Suppressor macrophage (primary cell): Measurements from ENCODE around the gene OR4S1.
"Not testable (repeated sequence)": the region's sequence is repeated elsewhere in the genome, so short reads cannot be mapped to it uniquely, and the experiment has no call there.

Experiments
- DNase-seq, 4 experiments: peaks; one replicate each; pipeline ENCODE4 v3.0.0-alpha.2; 2020 to 2022
- total RNA-seq, 17 experiments: gene quantifications; one replicate each; lab custom pipeline; 2026; ENCODE audit warnings: mixed read lengths in 6 of 17, inconsistent platforms in 3 of 17; lab: John Stamatoyannopoulos, UW

The OR4S1 gene, protein sequence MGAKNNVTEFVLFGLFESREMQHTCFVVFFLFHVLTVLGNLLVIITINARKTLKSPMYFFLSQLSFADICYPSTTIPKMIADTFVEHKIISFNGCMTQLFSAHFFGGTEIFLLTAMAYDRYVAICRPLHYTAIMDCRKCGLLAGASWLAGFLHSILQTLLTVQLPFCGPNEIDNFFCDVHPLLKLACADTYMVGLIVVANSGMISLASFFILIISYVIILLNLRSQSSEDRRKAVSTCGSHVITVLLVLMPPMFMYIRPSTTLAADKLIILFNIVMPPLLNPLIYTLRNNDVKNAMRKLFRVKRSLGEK
- total RNA-seq = 0 to 0.33 (median 0) reads per million in 17 experiments

DNA sequence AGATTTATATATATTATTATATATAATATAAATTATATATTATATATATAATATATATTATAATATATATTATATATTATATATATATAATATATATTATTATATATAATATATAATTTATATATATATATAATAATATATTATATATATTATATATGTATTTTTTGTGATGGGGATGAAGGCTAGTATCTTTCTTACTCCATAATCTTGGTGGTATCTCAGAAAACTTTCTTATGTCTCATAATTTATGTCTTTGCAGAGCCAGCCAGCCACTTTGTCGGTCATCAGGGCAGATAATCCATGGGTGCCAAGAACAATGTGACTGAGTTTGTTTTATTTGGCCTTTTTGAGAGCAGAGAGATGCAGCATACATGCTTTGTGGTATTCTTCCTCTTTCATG, at the start of gene OR4S1:
TSS of gene OR4S1 (plus strand) at position 301 of the 400 bp plus-strand sequence. CDS start at position 301, 0 bp downstream.
- DNase-seq = no peak

DNA sequence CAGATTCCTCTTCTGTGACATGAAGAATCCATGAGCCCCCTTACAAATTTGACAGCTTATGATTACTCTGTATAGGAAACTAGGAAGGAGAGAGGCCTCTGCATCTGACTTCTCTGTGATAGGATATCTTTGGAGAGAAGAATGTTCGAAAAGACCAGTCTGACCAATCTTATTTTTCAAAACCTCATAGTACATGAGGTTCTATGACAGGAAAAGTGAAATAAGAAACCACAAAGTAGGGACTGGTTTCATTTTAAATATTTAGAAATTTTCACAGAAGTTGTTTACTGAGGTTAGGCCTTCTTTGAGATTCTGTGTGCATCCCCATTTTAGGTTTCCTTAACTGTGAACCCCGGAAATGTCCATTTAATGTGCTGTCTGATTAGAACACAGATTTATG, 44.4 kb upstream of the OR4S1 start:
- no peak for DNase-seq

DNA sequence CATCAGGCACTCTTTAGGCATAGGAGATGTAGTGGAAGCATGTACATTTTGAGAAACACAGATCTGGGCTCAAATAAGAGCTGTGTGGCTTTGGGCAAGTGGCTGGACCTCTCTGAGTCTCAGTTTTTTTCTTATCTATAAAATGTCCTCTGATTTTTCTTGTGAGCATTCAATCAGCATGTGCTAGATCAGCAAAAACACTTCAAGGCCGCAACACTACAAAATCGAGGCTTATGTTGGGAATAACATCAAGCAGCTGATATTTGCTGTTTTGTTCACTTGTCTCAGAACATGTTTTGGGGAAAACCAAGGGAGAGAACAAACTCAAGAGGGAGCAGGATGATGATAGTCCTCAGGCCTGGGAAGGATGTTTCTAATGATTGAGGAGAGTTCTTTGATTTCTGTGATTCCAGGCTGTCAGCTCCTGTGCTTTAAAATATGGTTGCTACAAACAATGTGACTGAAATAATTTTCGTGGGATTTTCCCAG, 42.6 kb upstream of the OR4S1 start, which contains the start of gene OR4X1:
TSS of gene OR4X1 (plus strand) at position 439 of the 489 bp plus-strand sequence. CDS start at position 439, 0 bp downstream.
- DNase-seq = no peak

DNA sequence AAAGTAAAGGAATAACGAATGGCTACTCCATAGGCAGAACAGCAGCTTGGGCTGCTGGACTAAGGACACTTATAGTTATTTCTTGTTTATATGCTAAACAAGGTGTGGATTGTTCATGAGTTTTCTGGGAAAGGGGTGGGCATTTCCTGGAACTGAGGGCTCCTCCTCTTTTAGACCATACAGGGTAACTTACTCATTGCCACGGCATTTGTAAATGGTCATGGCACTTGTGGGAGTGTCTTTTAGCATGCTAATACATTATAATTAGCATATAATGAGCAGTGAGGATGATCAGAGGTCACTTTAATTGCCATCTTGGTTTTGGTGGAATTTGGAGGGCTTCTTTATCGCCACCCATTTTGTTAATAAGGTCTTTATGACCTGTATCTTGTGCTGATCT, 35.4 kb upstream of the OR4S1 start:
- DNase-seq = no peak

DNA sequence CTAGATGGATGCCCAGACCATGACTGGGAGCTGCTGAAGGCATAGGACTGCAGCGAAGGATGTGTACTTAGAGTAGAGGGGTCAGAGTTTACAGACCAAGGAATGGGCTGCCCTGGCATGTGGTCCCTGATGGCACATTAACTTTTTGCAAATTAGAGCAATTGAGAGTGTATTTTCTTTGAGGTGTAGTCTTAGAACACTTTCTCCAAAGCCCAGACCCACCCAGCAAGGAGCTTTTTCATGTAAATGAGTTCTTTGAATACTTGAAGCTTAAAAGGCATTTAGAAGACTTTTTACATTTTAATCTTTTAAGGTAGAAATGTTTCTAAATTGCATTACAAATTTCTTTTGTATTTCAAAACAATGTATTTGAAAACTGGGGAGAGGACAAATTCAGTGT, 33.4 kb upstream of the OR4S1 start:
- DNase-seq = no peak

DNA sequence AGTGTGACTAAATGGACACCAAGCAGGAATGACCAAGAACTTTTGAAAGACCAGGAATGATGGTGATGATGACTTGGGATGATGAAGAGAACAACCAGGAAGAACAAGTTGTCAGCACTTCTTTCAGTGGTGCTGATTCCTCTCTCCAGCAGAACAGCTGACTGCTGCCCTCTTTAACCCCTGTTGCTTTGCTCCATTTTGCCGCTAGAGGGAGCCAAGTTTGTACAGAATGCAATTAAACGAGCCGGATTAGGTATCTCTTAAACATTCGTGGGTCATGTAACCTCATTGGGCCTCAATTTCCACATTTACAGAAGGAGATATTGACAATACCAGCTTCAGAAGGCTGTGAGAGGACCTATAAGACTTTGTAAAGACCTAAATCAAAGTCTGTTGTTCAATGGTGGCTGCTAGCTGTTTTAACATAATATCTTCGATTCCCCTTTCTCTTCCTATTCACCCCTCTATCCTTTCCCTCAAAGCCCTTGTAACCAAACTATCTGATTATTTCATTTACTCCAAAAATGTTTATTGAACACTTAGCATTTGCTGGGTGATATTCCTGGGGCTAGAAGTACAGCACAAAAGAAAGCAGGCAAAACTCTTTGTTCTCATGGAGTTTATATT, 1.9 kb downstream of the OR4S1 start:
- peak; percentile 69 to 82 (median 79) for DNase-seq

DNA sequence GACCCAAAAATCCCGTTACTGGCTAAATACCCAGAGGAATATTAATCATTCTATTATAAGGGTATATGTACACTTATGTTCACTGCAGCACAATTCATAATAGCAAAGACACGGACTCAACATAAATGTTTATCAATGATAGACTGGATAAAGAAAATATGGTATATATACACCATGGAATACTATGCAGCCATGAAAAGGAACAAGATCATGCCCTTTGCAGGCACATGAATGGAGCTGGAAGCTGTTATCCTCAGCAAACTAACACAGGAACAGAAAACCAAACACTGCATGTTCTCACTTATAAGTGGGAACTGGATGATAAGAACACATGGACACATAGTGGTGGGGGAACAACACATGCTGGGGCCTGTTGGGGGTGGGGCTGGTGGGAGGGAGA, 7.6 kb downstream of the OR4S1 start:
- DNase-seq = not testable (repeated sequence)

DNA sequence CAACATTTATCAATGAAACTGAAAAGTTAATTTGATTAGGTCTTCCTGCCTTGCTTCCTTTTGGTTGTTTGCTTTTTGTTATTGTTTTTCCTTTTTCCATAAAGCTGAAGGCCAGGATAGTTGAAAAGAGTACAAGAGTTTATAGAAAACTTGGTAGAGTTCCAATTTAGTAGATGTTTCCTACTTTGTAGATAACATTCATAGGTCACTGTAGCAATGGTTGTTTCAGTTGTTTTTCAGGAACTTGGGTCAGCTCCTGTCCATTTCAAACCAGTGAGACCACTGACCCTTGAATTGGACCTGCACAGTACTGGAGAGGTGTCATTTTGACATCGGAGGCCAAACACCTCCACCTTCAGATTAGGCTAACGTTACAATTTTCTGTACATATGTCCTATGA, 13.8 kb downstream of the OR4S1 start:
- not testable (repeated sequence) for DNase-seq

DNA sequence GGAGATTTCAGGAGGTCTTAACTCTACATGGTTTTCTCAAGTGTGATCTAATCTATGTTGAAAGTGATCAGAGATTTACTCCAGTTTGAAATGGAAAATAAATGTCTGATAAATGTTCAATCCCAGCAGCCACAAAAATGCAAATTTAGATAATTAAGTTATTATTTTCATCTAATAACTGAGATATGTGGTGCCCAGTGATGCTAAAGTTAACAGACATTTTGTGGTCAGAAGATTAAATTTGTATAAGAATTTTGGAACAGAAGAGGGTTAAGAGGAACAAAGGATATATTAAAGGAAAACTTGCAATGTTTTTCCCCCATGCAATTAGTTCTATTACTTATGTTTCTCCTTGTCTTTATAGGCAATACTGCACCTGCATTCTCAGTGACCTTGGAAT, 18.6 kb downstream of the OR4S1 start, which contains the start of gene OR4C3:
TSS of gene OR4C3 (plus strand) at position 301 of the 400 bp plus-strand sequence. CDS start 102 bp downstream, outside the sequence.
- DNase-seq = not testable (repeated sequence)

DNA sequence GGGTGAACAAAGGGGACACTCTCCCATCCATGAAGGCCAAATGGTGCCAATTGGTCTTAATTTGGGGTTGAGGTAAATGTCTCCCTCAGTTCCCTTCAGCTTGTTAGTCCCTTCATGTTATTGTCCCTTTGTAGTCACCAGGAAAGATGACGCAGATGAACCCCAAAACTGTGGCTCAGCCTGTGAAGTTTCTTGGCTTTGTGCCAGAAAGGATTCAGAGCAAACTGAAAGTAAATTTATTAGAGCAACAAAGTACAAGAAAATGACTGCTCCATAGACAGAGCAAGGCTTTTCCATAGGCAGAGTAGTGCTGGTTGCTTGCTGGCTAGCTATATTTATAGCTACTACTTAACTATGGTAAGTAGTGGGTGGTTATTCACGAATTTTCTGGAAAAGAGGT, 35.4 kb downstream of the OR4S1 start:
- DNase-seq = no peak

DNA sequence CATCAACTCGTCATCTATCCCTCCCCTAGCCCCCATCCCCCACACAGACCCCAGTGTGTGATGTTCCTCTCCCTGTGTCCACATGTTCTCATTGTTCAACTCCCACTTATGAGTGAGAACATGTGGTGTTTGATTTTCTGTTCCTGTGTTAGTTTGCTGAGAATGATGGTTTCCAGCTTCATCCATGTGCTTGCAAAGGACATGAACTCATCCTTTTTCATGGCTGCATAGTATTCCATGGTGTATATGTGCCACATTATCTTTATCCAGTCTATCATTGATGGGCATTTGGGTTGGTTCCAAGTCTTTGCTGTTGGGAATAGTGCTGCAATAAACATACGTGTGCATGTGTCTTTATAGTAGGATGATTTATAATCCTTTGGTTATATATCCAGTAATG, 36.5 kb downstream of the OR4S1 start:
- not testable (repeated sequence) for DNase-seq

DNA sequence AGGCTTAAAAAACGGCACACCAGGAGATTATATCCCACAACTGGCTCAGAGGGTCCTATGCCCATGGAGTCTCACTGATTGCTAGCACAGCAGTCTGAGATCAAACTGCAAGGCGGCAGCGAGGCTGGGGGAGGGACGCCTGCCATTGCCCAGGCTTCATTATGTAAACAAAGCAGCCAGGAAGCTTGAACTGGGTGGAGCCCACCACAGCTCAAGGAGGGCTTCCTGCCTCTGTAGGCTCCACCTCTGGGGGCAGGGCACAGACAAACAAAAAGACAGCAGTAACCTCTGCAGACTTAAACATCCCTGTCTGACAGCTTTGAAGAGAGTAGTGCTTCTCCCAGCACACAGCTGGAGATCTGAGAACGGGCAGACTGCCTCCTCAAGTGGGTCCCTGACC, 40.3 kb downstream of the OR4S1 start:
- not testable (repeated sequence) for DNase-seq

DNA sequence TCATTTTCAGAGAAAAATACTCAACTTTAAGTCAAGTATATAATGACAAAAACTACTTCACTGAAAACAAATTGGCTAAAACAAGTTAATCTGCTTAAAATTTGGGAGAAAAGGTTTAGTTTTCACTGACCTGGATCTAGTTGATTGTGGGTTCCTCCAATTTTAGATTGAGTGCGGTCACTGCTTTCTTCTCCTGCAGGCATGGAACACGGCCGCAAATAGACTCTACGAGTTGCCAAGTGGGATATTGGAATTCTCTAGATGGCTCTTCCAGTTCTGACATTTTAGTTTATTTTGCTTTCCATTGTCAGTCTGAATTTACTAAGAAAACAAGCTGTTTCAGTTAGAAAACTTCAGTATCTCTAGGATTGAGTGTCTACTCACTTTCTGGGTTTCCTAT, 48.0 kb downstream of the OR4S1 start:
- no peak for DNase-seq

DNA sequence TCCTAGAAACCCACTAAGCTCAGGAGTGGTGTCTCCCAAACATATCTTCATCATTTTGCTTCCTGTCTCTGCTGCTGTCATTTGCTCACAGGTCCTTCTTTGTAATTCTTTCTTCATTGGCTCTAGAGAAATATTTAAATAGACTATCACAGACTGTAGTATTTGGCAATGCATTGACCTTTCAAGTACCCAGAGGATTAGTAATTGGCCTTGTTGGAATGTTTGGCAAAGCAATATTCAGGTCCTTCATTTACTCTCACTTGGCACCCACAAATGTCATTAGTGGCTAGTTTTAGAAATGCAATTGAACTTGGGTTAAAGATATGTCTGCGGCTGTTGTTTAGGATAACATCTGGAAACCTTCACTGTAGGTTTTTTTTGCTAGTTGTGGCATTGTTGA, 48.7 kb downstream of the OR4S1 start:
- DNase-seq = no peak
